Body of pancreas (tissue), 4 donors: Measurements from ENCODE around the gene DUS1L. TPM values are rescaled to one million over a fixed set of nuclear protein-coding genes. Genes with fewer than 3 reads are reported as not detected.

Experiments used
- ATAC-seq: fragments of 150-250 bp; one replicate; pipeline ENCODE4 v1.9.1; 2016
- DNase-seq, 4 donors: peaks; one replicate each; pipeline ENCODE4 v3.0.0-alpha.2; 2019
- H3K27ac ChIP-seq, 4 donors: fragments of 200-600 bp; sonication (generic); 1 replicate in 3 of 4; 2 replicates in 1 of 4; pipeline versions ENCODE4 v1.5.1 to v1.6.1; 2016 to 2019; ENCODE audit warnings: mild to moderate bottlenecking in 1 of 4, mixed read lengths in 1 of 4, moderate library complexity in 1 of 4
- H3K27me3 ChIP-seq, 2 donors: fragments of 200-600 bp; sonication (generic); one replicate each; pipeline ENCODE4 v1.6.0; 2016; ENCODE audit warnings: mild to moderate bottlenecking in 1 of 2
- H3K36me3 ChIP-seq, 2 donors: fragments of 200-600 bp; sonication (generic); replicated peaks in 1 of 2; 2 replicates each; pipeline ENCODE4 v1.5.1; 2016; ENCODE audit warnings: low read depth in 2 of 2; ENCODE audit not compliant: insufficient read depth in 1 of 2
- H3K4me1 ChIP-seq: fragments of 200-600 bp; sonication (generic); one replicate; pipeline ENCODE4 v1.6.0; 2016
- H3K4me3 ChIP-seq, 2 donors: fragments of 200-600 bp; sonication (generic); 1 replicate in 1 of 2; 2 replicates in 1 of 2; pipeline ENCODE4 v1.5.1; 2016 to 2019
- H3K9me3 ChIP-seq, 3 donors: fragments of 200-600 bp; sonication (generic); 1 replicate in 2 of 3; 2 replicates in 1 of 3; pipeline ENCODE4 v1.5.1; 2016
- POLR2A ChIP-seq, 3 donors: fragments of 450-650 bp; IDR thresholded peaks; one replicate each; pipeline ENCODE4 v1.6.1; 2016; ENCODE audit warnings: antibody characterized with exemption in 3 of 3, mild to moderate bottlenecking in 2 of 3
- whole genome bisulfite sequencing, 2 donors: methylation state at CpG; one replicate each; pipeline ENCODE4 v1.1.5; 2017; 5-methylcytosine and 5-hydroxymethylcytosine counted together
- intact Hi-C: fragments of 100-400 bp; cut with DNase I; formaldehyde crosslinking; loops from one replicate; pipeline ENCODE4 v1.15.1; 2023
- total RNA-seq, 2 donors: library from RNA; depleted of rRNA; stranded (reverse); fragments of >200 nt; gene quantifications; one replicate each; pipeline ENCODE4 v1.1.0, GENCODE V29; 2016
- TF ChIP-seq, protein P1 (sequence below), 7 experiments: fragments of 450-650 bp in 4 of 7; fragments of 200-600 bp in 3 of 7; sonication (generic) in 3 of 7; IDR thresholded peaks; one replicate each; pipeline ENCODE4 v1.5.1; 2016 to 2019; ENCODE audit warnings: antibody characterized with exemption in 7 of 7

DUS1L gene
- total RNA-seq, 2 donors from 2014 or later = 76.0 to 128 TPM

DNA sequence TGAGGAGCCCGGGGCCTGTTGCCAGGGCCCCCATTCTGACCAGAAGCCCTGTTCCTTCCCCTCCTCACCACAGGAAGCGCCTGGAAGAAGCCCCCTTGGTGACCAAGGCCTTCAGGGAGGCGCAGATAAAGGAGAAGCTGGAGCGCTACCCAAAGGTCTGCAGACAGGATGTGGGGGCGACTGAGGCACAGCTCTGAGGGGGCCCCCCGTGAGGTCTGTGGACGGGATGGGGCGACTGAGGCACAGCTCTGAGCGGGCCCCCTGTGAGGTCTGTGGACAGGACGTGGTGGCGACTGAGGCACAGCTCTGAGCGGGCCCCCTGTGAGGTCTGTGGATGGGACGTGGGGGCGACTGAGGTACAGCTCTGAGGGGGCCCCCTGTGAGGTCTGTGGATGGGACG is 56.2 kb downstream of the DUS1L start:
- H3K4me3 ChIP-seq = no peak overlapping the region
- H3K27me3 ChIP-seq = no peaks in the 10 kb centered on the region
- 70 to 86% methylated on average over 12 to 15 of the region's 15 CpGs for WGBS, 2 donors
- intact Hi-C loops = no loop called here
- H3K9me3 ChIP-seq = no peaks in the 10 kb centered on the region
- H3K36me3 ChIP-seq = no peaks in the 10 kb centered on the region
- H3K4me1 ChIP-seq = no peaks in the 10 kb centered on the region
- no peak for DNase-seq
- TF ChIP-seq, protein P1, sequence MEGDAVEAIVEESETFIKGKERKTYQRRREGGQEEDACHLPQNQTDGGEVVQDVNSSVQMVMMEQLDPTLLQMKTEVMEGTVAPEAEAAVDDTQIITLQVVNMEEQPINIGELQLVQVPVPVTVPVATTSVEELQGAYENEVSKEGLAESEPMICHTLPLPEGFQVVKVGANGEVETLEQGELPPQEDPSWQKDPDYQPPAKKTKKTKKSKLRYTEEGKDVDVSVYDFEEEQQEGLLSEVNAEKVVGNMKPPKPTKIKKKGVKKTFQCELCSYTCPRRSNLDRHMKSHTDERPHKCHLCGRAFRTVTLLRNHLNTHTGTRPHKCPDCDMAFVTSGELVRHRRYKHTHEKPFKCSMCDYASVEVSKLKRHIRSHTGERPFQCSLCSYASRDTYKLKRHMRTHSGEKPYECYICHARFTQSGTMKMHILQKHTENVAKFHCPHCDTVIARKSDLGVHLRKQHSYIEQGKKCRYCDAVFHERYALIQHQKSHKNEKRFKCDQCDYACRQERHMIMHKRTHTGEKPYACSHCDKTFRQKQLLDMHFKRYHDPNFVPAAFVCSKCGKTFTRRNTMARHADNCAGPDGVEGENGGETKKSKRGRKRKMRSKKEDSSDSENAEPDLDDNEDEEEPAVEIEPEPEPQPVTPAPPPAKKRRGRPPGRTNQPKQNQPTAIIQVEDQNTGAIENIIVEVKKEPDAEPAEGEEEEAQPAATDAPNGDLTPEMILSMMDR (IDR thresholded peaks at IDR 0.05) = no peak
- no peak for TF ChIP-seq POLR2A (IDR thresholded peaks at IDR 0.05)
- H3K27ac ChIP-seq = no peak overlapping the region
- no peak for ATAC-seq

DNA sequence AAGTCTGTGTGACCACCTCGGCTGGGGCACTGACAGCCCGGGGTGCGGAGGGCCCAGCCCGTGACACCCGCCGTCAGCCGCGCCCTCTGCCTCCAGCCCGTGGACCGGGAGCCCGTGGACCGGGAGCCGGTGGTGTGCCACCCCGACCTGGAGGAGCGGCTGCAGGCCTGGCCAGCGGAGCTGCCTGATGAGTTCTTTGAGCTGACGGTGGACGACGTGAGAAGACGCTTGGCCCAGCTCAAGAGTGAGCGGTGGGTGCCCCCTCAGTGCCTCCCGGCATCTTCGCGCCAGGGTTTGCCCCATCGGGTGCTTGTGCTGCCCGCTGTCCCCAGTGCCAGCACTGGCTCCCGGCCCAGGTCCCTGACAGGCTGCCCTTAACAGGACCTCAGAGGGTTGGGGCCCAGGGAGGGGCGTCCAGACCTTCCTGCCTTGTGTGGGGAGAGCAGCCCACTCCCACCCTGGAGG is 56.6 kb downstream of the DUS1L start:
- no peak overlapping the region for H3K4me3 ChIP-seq
- no peak for DNase-seq
- ATAC-seq = no peak
- 93 to 100% methylated on average over 5 to 22 of the region's 28 CpGs for WGBS, 2 donors
- TF ChIP-seq POLR2A (IDR thresholded peaks at IDR 0.05) = no peak
- TF ChIP-seq, protein P1 (IDR thresholded peaks at IDR 0.05) = no peak
- H3K27me3 ChIP-seq = no peaks in the 10 kb centered on the region
- H3K27ac ChIP-seq = no peak overlapping the region
- no peaks in the 10 kb centered on the region for H3K9me3 ChIP-seq
- H3K36me3 ChIP-seq = no peaks in the 10 kb centered on the region
- intact Hi-C loops = no loop called here
- H3K4me1 ChIP-seq = no peaks in the 10 kb centered on the region

DNA sequence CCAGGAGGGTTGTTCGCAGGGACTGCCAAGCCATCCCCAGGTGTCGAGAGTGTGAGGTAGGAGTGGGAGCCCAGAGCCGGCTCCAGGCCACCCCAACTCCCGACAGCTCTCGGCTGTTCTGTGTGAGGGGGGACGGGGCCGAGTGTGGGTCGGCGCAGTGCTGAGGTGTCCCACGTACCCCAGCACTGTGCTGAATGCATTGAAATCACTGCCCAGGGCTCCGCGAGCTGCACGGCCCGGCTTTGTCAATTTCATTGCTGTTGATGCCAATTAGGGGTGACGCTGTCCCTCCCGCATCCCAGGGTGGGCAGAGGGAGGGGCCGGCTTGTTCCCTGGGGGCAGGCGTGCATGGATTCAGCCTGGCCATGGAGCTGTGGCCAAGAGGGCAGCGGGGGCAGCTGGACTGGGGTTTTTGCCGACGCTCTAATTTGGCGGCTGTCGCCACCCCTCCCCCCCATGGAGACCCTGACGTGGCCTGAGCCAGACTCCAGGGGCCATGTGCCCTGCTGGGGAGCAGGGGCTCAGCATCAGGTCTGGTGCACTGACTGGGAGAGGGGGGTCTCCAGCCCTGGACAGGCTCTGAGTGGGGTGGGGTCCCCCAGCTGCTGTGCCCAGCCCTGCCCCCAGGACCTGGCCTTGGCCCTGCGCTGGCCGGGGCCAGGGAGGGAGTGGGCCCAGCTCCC is 57.2 kb downstream of the DUS1L start:
- ATAC-seq = no peak
- no peaks in the 10 kb centered on the region for H3K9me3 ChIP-seq
- no peak for DNase-seq
- H3K36me3 ChIP-seq = no peaks in the 10 kb centered on the region
- intact Hi-C loops = no loop called here
- H3K27me3 ChIP-seq = no peaks in the 10 kb centered on the region
- TF ChIP-seq POLR2A (IDR thresholded peaks at IDR 0.05) = no peak
- TF ChIP-seq, protein P1 (IDR thresholded peaks at IDR 0.05) = no peak
- 82 to 94% methylated on average over 15 to 25 of the region's 26 CpGs for WGBS, 2 donors
- no peak overlapping the region for H3K4me3 ChIP-seq
- no peaks in the 10 kb centered on the region for H3K4me1 ChIP-seq
- H3K27ac ChIP-seq = no peak overlapping the region

Other genes with a start within 250 kb of the DUS1L start
- gene MCRIP1, start 232.5 kb downstream of the DUS1L start, total RNA-seq = 10 to 100 TPM; 46.1 to 65.6 TPM
- not detected for gene PPP1R27, start 230.8 kb downstream of the DUS1L start, total RNA-seq
- gene P4HB, start 205.3 kb downstream of the DUS1L start, total RNA-seq = 1,000 to 10,000 TPM; 1,462 to 4,394 TPM
- 100 to 1,000 TPM; 109 to 141 TPM for gene ARHGDIA, start 194.5 kb downstream of the DUS1L start, total RNA-seq
- 10 to 100 TPM; 17.1 to 72.2 TPM for gene ALYREF, start 174.2 kb downstream of the DUS1L start, total RNA-seq
- 100 to 1,000 TPM in 1 of 2 donors, 10 to 100 TPM in 1; 58.1 to 111 TPM for gene ANAPC11, start 174.1 kb downstream of the DUS1L start, total RNA-seq
- 1 to 10 TPM in 1 of 2 donors, under 1 TPM in 1; 0.66 to 1.8 TPM for gene NPB, start 163.6 kb downstream of the DUS1L start, total RNA-seq
- 10 to 100 TPM; 13.0 to 25.1 TPM for gene PCYT2, start 154.4 kb downstream of the DUS1L start, total RNA-seq
- 10 to 100 TPM; 23.9 to 48.5 TPM for gene SIRT7, start 147.6 kb downstream of the DUS1L start, total RNA-seq
- gene MAFG, start 138.1 kb downstream of the DUS1L start, total RNA-seq = 10 to 100 TPM in 1 of 2 donors, 1 to 10 TPM in 1; 8.3 to 14.5 TPM
- 10 to 100 TPM; 38.2 to 54.2 TPM for gene PYCR1, start 128.5 kb downstream of the DUS1L start, total RNA-seq
- not detected for gene MYADML2, start 118.6 kb downstream of the DUS1L start, total RNA-seq
- gene NOTUM, start 104.6 kb downstream of the DUS1L start, total RNA-seq = under 1 TPM in 1 of 2 donors, not detected in 1; 0.33 TPM
- gene ASPSCR1, start 88.2 kb downstream of the DUS1L start, total RNA-seq = 10 to 100 TPM; 17.9 to 57.4 TPM
- gene CENPX, start 42.9 kb downstream of the DUS1L start, total RNA-seq = 10 to 100 TPM; 16.5 to 24.4 TPM
- gene LRRC45, start 42.5 kb downstream of the DUS1L start, total RNA-seq = 10 to 100 TPM in 1 of 2 donors, 1 to 10 TPM in 1; 8.0 to 36.3 TPM
- 1 to 10 TPM in 1 of 2 donors, not detected in 1; 3.1 TPM for gene RAC3, start 34.1 kb downstream of the DUS1L start, total RNA-seq
- 100 to 1,000 TPM in 1 of 2 donors, 10 to 100 TPM in 1; 82.2 to 205 TPM for gene DCXR, start 28.1 kb downstream of the DUS1L start, total RNA-seq
- gene RFNG, start 14.0 kb downstream of the DUS1L start, total RNA-seq = 10 to 100 TPM; 37.9 to 43.1 TPM
- 10 to 100 TPM; 63.0 to 86.4 TPM for gene GPS1, start 13.9 kb downstream of the DUS1L start, total RNA-seq
- 100 to 1,000 TPM in 1 of 2 donors, 10 to 100 TPM in 1; 16.3 to 388 TPM for gene FASN, start 32.4 kb upstream of the DUS1L start, total RNA-seq
- 10 to 100 TPM; 24.1 to 60.3 TPM for gene CCDC57, start 147.0 kb upstream of the DUS1L start, total RNA-seq
- 1 to 10 TPM; 2.0 to 5.4 TPM for gene SLC16A3, start 163.2 kb upstream of the DUS1L start, total RNA-seq
- gene CSNK1D, start 207.9 kb upstream of the DUS1L start, total RNA-seq = 100 to 1,000 TPM in 1 of 2 donors, 10 to 100 TPM in 1; 37.6 to 116 TPM